Measurements from ENCODE around the gene CDK14. TPM values are rescaled to one million over a fixed set of nuclear protein-coding genes. Genes with fewer than 3 reads are reported as not detected.

Gene CDK14
- total RNA-seq, 4 donors from 2014 or later, result 22.2 to 36.3 (median 28.6) TPM

DNA sequence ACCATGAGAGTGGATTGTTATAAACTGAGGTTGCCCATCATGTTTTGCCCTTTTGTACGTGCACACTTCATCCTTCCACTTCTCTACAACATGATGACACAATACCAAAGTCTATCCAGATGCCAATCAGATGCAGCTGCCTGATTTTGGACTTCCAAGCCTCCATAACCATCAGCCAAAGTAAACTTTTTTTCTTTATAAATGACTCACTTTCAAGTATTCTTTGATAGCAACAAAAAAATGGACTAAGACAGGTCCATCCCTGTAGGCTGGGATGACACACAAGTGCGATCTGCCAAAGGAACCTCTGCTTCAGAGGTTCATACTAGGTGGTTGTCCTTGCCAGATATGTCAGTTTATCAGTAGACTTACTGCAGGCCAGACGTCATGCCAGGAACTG lies 347.9 kb downstream of the CDK14 start:
- 93 to 96% methylated on average over 3 of the region's 3 CpGs for WGBS, 2 donors
- no peak for TF ChIP-seq POLR2A (IDR thresholded peaks at IDR 0.05)
- TF ChIP-seq, protein P1, sequence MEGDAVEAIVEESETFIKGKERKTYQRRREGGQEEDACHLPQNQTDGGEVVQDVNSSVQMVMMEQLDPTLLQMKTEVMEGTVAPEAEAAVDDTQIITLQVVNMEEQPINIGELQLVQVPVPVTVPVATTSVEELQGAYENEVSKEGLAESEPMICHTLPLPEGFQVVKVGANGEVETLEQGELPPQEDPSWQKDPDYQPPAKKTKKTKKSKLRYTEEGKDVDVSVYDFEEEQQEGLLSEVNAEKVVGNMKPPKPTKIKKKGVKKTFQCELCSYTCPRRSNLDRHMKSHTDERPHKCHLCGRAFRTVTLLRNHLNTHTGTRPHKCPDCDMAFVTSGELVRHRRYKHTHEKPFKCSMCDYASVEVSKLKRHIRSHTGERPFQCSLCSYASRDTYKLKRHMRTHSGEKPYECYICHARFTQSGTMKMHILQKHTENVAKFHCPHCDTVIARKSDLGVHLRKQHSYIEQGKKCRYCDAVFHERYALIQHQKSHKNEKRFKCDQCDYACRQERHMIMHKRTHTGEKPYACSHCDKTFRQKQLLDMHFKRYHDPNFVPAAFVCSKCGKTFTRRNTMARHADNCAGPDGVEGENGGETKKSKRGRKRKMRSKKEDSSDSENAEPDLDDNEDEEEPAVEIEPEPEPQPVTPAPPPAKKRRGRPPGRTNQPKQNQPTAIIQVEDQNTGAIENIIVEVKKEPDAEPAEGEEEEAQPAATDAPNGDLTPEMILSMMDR (IDR thresholded peaks at IDR 0.05), result no peak
- no peak for TF ChIP-seq EP300 (IDR thresholded peaks at IDR 0.05)
- H3K27me3 ChIP-seq, result no peaks in the 10 kb centered on the region
- peaks cover 0 to 23% (median 2%) of the 10 kb centered on the region in 4 donors for H3K4me1 ChIP-seq
- no peak overlapping the region for H3K4me3 ChIP-seq
- no peaks in the 10 kb centered on the region for H3K36me3 ChIP-seq
- no peaks in the 10 kb centered on the region for H3K9me3 ChIP-seq
- no peak overlapping the region for H3K27ac ChIP-seq
- DNase-seq (ENCODE audit: low spot score in 2 of 2), result no peak

DNA sequence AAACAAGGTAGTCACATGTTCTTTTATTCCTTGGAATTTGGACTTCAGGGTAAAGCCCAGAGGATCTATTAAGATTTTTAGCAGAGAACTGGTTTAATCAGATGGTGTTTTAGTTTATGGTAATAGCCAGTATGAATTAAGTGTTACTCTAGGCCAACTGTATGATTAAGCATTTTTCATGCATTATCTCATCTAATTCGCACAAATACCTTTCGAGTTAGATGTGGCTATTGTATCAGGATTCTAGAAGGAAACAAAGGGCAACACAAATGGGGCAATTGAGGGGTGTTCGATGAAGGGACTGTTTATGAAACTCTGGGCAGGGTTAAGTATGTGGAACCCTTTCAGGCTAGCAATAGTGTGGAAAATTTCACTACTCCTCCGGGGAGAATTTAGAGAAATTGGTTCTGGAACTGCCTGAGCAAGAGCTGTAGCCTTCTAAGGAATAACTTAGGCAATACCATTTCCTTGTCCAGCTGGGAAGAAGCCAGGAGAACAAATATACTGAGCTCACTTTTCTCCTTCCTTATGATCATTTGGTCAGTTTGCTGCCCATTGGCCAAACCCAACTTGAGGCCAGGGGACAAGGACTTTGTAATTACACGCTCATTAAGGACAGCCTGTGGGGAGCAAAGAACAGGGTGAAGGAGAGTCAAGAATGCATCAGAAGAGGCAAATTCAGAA lies 349.1 kb downstream of the CDK14 start:
- peaks cover 0 to 23% (median 2%) of the 10 kb centered on the region in 4 donors for H3K4me1 ChIP-seq
- TF ChIP-seq EP300 (IDR thresholded peaks at IDR 0.05), result peak in 1 of 2 donors; percentile 50
- TF ChIP-seq, protein P1 (IDR thresholded peaks at IDR 0.05), result no peak
- 55 to 59% methylated on average over 5 of the region's 5 CpGs for WGBS, 2 donors
- no peak overlapping the region for H3K4me3 ChIP-seq
- H3K27me3 ChIP-seq, result no peaks in the 10 kb centered on the region
- H3K9me3 ChIP-seq, result no peaks in the 10 kb centered on the region
- H3K27ac ChIP-seq, result peak overlapping the region in 2 of 4 donors; percentile 61 to 73
- H3K36me3 ChIP-seq, result no peaks in the 10 kb centered on the region
- DNase-seq (ENCODE audit: low spot score in 2 of 2), result peak in 1 of 2 donors; percentile 63

DNA sequence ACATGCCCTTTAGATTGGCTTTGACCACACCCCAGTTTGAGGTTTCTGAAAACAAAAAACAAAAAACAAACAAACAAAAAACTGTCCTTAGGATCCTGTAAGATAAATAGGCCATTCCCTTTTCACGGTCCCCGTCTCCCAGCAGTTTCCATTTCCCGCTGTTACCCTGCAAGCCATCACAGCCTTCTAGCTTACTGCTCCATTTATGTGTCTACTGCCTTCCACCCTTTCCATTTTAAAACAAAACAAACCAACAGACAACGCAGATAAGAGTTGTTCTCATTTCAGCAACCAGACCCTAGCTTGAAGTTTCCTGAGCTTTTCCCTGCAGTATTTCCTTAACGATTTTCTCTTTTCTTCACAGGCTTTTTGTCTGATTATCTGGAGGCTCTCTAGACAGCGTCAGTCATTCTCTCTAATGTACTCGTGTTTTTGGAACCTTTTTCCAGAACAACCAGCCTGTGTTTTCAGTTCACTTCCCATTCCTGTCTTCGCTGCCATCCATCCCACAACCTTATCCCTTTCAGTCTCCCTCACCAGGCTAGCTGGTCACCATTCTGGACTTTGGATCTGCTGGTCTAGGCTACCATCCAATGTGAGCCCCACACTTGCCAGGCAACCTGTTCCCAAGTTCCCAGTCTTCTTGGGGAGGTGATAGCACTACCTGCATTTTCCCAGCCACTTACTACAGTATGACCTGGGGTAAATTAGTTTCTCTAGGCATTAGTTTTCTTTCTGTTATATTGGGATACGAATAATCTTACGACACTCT lies 350.8 kb downstream of the CDK14 start:
- no peaks in the 10 kb centered on the region for H3K9me3 ChIP-seq
- no peaks in the 10 kb centered on the region for H3K27me3 ChIP-seq
- no peaks in the 10 kb centered on the region for H3K36me3 ChIP-seq
- TF ChIP-seq POLR2A (IDR thresholded peaks at IDR 0.05) (no peak), EP300 (IDR thresholded peaks at IDR 0.05) (no peak)
- TF ChIP-seq, protein P1 (IDR thresholded peaks at IDR 0.05), result no peak
- H3K4me1 ChIP-seq, result peaks cover 0 to 23% (median 2%) of the 10 kb centered on the region in 4 donors
- H3K4me3 ChIP-seq, result no peak overlapping the region
- no peak overlapping the region for H3K27ac ChIP-seq
- WGBS, 2 donors, result 61 to 63% methylated on average over 10 of the region's 10 CpGs
- DNase-seq (ENCODE audit: low spot score in 2 of 2), result no peak

DNA sequence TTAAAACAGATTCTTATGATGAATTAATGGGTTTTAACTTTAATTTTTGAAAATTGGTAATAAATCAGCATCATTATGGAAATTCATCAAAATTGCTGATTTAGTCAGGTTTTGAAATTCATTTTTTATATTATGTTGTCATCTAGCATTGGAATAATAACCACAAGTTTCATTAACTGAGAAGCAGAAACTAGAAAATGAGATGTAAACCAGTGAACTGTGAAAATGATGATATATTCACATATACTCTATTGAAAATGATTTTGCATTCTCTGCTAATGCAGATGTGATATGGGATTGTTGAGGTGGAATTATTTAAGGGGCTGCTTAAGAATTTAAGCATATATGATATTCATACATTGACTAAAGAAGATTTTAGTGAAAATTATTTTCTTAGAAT lies 352.0 kb downstream of the CDK14 start:
- H3K4me3 ChIP-seq, result no peak overlapping the region
- peaks cover 0 to 27% (median 2%) of the 10 kb centered on the region in 4 donors for H3K4me1 ChIP-seq
- TF ChIP-seq EP300 (IDR thresholded peaks at IDR 0.05), result no peak
- TF ChIP-seq, protein P1 (IDR thresholded peaks at IDR 0.05), result no peak
- TF ChIP-seq POLR2A (IDR thresholded peaks at IDR 0.05), result no peak
- no peak for DNase-seq (ENCODE audit: low spot score in 2 of 2)
- no peaks in the 10 kb centered on the region for H3K9me3 ChIP-seq
- no peaks in the 10 kb centered on the region for H3K27me3 ChIP-seq
- H3K27ac ChIP-seq, result no peak overlapping the region
- H3K36me3 ChIP-seq, result no peaks in the 10 kb centered on the region

DNA sequence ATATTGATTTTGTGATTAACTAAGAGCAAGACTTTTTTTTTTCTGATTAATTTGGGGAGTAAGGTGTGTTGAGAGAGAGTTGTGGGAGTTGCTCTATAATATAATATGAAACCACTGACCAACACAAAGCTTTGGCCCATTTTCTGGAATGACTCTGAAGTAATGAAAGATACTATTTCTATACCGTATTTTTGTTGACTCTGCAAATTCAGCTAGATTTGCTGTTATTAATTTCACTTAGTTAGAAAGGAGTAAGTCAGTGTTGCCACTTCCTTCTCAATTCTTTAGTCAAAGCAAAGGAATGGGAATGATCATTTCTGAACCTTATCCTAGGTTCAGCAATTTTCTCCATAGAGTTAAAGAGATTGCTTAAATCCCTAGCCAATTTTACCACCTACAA lies 355.1 kb downstream of the CDK14 start:
- peaks cover 0 to 3% (median 0%) of the 10 kb centered on the region in 3 donors for H3K36me3 ChIP-seq
- TF ChIP-seq POLR2A (IDR thresholded peaks at IDR 0.05) (no peak), EP300 (IDR thresholded peaks at IDR 0.05) (no peak)
- TF ChIP-seq, protein P1 (IDR thresholded peaks at IDR 0.05), result no peak
- H3K4me1 ChIP-seq, result peaks cover 0 to 10% (median 0%) of the 10 kb centered on the region in 4 donors
- no peak overlapping the region for H3K4me3 ChIP-seq
- H3K27me3 ChIP-seq, result no peaks in the 10 kb centered on the region
- 91 to 97% methylated on average over 1 of the region's 1 CpG for WGBS, 2 donors
- no peak overlapping the region for H3K27ac ChIP-seq
- DNase-seq (ENCODE audit: low spot score in 2 of 2), result no peak
- no peaks in the 10 kb centered on the region for H3K9me3 ChIP-seq
